Stimulated activated CD8-positive, alpha-beta memory T cell treated with anti-CD3 and anti-CD28 coated beads, Interleukin-15, amount 100 ng/mL, for 48 hours (primary cell): ENCODE data around the gene RPS3.

Experiments
- DNase-seq, 2 donors: peaks; one replicate each; pipeline ENCODE4 v3.0.0-alpha.2; 2020; ENCODE audit warnings: low read depth in 2 of 2

Gene RPS3

DNA sequence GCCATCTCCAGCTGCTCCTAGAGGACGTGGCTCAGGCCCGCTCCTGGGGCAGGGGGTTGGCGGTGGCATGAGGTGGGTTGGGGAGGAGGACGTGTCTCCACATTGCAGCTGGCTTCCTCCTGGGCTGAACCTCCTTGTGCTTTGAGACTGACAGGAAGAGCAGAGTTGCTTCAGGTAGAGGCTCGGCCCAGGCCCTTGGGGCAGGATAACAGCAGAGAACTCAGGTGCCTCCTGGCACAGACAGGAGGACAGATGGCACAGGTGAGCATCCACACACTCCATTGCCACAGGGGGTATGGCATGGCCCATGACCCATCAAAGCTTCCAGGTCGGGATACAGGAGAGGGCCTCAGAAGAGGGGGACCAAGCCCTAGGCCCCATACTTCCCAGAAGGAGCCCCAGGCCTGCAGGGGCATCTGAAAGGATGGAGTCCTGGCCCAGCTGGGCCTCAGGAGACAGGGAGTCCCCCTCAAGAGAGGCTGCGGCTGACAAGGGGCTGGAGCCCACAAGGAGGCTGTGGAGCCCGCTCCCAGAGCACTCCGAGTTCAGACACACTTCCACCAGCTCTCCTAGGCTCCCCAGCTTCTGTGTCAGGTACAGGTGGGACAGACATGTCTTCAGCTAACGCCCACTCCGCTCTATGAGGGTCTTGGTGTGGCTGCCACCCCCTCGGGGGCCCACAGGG lies 35.7 kb downstream of the RPS3 start:
- DNase-seq: no peak

DNA sequence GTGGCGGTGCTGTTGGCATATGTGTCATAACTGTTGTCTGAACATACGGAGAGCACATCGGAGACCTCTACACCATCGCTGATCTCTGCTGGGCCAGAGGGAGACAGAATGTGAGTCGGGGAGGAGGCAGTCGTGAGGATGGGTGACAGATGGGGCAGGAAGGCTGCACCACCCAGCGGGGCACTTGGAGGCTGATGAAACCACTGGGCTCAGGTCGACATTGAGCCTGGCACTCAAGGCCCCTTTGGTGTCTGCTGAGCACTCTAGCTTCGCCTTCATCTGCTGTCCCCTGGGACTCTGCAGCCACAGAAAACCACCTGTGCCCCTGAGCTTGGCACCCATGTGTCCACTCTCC lies 36.2 kb downstream of the RPS3 start:
- no peak for DNase-seq

DNA sequence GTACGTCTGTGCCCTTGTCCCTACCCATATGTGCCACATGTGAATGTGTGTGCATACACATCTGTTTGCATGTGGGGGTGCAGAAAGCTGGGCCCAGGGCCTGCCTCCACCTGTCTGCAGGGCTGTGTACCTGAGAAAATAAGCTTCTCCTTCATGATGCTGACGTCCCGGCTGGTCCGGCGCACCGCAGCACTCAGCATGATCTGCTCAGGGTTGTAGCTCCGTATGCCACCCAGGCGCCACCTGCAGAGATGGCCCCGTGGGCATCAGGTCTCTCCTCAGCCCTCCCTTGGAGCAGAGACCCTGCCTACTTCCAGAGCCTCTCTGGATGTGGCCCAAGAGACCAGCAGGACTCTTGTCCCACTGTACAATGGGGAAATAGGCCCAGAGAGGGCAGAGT lies 37.5 kb downstream of the RPS3 start:
- no peak for DNase-seq

DNA sequence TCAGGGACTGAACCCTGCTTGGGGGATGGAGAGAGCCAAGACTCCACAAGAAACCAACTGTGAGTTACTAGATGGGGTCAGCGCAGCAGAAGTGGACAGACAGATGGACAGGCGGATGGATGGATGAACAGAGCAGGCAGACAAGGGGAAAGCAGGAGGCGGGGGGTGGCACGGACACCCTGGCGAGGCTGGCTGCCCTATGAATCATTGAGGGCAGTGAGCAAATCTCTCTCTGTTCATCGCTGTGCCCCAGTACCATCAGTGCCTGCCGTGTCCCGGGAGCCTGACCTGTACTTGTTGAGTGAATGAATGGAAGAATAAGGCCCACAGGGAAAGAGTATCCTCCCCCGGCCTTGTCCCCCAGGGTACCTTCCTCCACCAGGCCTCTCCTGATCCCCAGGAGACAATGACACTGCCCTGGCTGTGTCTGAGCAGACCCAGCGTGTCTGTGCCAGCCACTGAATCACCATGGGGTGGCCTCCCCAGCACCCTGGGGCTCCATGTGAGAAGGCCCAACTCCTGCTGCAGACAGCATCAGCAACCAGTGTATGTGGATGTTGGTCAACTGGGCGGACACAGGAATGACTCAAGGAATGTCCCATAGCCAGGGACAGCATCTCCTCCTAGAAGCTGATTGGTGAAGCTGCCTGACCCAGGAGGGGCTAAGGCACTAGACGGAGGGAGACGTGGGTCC lies 38.8 kb downstream of the RPS3 start:
- no peak for DNase-seq

DNA sequence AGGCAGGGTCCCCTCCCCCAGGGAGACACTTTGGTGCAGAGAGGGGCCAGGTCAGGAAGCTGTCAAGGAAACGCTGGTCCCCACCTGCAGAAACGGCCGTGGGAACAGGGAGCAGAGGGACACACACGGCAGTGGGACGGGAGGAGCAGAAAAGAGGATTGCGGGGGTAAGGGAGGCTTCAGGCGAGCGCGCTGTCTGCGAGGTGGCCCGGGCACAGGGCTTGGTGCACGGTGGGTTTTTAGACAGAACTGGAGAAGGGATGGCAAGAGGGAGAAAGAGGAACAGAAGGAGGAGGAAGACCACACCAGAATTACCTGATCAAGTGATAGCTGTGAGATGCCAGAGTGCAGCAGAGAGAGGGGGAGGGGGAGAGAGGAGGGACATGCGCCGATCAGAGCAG lies 39.7 kb downstream of the RPS3 start:
- DNase-seq: no peak

DNA sequence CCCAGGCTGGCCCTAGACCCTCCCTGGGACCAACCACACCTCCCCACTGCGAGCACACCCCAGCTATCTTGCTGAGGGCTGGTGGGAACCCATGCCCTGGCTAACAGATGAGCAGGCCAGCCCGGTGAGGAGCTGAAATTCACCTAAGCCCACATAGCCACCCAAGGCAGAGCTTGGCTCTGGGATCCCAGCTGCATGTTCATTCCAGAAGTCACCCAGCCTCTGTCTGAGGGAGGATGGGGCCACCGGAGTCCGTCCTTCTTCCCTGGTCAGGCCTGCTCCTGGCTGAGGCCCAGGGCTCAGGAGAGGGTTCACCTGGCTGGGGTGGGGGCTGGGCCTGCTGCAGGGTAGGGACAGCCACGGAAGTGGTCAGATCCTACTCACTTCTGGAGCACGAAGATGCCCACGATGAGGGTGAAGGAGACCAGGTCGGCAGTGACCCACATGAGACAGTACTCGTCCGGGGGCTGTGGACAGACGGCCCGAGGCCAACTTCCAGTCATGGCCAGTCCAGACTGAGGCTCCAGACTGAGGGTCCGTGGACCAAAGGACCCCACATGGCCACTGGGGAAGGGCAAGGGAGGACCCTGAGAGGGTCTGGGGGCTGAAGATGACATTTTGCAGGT lies 40.3 kb downstream of the RPS3 start:
- no peak for DNase-seq

DNA sequence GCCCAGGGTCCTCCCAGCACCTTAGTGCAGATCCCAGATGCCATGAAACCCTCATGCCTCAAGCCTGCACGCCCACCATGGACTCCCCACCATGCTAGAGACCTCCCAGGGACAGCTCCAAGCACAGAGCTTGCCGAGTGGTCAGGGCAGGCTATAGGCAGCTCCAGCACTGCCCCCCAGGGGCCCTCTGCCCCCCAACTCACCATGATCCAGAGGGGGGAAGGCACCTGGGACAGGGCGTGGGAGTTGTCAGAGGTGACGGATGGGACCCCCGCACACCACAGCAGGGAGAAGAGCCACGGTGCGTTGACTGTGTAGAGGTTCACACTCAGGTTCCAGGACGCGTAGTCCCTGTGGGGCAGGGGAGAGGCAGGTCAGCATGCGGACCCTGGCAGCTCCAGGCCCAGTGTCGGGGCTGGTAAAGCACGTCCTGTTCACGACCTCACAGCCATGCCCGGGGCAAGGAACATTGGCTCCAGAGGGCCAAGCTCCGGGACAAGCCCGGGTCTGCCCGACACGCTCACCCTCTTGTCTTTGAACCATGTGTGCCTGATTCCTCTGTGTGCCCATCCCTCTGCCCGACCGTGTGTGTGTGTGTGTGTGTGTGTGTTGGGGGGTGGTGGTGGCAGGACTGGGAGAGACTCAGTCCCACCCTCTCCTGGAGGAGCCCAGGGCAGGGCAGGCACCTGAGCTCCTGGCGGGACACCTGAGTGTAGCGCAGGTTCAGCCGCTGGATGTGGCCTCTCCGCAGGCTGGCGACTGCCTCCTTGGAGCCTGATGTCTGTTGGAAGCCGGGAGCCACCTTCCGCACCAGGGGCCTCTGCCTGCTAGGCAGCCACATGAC lies 41.9 kb downstream of the RPS3 start:
- DNase-seq: no peak

DNA sequence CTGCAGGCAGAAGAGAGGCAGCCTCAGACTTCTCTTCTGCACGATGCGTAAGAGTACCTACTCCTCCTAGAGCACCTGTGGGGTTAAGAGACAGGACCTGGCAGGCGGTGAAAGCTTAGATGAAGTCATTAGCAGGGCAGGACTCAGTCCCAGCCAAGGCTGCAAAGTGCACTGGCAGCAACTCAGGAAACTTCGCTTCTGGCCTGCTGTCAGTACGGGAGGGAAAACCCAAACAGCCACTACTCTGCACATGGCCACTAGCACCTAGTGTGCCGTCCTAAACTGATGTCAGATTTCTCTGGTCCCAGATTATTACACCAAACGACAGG lies 42.5 kb downstream of the RPS3 start:
- no peak for DNase-seq

DNA sequence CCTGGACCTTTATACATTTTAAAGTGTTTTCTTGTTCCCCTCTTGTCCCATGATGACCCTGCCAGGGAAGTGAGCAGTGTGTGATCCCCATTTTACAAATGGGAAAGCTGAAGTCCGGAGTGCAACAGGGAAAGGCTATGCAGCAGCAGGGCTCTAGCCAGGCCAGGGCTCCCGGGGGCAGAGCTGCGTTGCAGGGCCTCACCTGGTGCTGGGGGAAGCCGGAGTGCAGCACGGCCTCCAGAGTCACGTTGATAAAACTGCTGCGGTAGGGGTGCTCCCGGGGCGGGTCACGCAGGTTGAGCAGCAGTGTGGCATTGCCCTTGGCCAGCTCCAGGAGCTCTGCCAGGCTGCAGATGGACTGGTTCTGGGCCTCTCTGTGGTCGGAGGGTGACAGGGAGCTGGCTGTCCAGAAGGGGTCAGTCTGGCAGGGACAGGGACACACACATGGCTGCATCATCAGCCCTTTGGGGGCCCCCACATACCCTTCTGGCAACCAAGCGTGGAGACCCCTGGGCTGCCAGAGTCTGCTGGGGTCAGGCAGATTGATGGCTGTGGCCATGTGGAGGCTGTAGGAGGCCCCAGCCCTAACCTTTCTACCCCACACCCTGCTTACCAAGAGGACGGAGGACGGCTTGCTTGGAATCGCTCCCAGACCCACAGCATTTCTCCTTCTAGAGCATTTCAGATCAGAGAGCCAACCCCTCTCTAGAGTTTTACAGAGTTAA lies 43.0 kb downstream of the RPS3 start:
- no peak for DNase-seq

DNA sequence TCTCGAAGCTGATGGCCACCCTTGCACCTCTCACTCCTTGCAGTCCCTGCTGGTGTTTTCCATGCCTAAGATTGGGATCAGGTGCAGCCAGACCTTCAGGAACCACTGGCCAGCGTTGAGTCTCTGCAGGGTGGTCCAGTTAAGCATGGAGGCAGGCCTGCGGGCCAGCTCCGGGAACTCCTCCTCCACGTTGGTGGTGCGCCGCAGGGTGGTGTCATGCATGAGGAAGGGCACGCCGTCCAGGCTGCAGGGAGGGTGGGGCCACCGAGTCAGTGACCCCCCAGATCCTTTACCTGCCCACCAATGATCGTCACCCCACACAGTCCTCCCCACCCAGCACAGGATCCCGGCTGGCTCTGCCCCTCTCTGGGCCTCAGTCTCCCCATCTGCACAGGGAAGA lies 43.7 kb downstream of the RPS3 start:
- DNase-seq: no peak

DNA sequence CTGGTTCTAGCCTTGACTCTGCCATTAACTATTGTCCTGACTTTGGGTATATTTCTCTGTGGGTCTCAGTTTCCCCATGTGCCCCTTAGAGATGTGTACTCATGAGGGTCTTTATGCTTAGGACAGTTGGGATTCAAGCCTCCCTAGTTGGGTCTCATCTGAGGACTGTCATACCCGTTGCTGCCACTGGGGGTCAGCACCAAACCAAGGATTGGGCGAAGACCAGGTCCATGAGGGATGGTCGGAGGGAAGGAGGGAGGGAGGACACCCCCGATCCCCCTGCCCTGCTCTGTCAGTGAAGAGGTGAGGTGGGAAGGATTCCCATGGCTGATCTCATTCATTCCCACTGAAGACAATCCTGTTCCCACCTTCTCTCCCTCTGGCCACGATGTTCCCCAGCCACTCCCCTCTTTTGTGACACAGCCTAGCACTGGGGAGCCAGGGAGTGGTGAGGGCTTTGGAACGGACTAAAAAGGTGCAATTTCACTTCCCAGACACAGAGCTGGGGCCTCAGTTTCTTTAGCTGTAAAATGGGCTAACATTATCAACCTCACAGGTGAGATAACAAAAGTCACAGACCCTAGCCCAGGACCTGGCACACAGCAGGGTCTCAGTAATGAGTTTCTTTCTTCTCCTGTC lies 46.1 kb downstream of the RPS3 start:
- peak in 1 of 2 donors; percentile 40 for DNase-seq

DNA sequence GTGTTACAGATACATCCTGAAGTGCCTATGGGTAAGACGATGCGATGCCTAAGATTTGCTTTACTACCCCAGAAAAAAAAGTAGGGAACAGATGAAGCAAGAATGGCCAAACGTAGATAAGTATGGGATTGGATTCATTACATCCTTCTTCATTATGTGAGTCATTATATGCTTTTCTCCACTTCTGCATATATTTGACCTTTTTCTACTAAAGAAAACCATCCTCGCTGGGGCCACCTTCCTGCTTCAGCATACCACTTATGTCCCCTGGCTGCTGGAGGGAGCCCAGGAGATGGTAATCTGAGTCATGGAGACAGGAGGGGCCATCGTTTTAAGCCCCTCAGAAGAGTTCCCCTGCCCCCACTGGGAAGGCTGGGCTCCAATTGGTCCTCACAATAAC lies 48.1 kb downstream of the RPS3 start:
- no peak for DNase-seq

DNA sequence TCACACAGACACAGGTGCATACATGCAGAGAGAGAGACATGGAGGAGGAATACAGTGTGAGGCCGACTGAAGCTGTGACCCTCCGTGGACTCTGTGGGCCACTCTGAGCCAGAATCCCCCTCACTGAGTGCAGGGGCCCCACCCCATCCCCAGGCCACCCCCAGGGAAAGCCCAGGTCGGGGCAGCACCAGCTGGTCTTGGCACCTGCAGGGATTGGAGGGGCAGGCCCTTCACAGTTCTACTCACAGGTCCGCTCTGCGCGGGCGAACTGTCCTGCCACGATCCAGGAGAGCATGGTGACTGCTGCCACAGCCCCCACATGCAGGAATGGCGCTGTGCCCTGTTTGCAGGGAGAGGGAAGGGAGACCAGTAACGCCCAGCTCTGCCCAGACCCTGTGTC lies 50.0 kb downstream of the RPS3 start:
- no peak for DNase-seq

DNA sequence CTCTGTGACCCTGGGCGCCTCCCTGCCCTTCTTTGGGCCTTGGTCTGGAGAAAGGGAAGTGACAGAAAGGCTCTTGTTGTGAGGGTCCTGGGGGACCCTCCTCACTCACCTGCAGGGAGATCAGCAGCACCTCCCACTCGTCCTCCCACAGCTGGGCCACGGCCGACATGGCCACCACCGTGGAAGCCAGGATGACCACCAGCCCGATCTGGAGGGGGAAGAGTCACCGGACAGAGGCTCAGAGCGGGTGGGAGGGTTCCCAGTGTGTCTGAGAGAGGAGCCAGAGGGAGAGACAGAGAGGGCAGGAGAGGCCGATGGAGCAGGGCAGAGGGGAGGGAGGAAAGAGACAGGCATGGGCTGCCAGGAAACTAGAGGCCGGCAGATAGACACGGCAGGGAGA lies 50.5 kb downstream of the RPS3 start:
- DNase-seq: no peak

DNA sequence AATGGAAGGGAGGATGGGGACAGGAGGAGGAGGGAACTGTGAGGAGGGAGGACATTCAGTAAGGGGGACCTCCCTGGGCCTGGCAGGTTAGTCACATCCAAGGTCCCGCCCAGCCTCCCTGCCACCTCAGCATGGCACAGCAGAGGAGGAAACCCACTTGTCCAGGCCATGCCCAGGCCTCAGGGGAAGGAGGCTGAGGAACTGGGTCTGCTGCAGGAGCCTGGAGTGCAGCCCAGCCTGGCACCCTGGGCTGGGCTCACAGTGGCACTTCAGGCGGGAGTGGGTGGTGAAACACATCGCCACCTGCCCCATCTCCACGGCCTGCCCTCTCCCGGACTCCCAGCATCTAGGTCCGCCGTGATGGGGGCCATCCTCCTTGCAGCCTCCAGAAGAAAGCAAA lies 50.9 kb downstream of the RPS3 start:
- DNase-seq: no peak

DNA sequence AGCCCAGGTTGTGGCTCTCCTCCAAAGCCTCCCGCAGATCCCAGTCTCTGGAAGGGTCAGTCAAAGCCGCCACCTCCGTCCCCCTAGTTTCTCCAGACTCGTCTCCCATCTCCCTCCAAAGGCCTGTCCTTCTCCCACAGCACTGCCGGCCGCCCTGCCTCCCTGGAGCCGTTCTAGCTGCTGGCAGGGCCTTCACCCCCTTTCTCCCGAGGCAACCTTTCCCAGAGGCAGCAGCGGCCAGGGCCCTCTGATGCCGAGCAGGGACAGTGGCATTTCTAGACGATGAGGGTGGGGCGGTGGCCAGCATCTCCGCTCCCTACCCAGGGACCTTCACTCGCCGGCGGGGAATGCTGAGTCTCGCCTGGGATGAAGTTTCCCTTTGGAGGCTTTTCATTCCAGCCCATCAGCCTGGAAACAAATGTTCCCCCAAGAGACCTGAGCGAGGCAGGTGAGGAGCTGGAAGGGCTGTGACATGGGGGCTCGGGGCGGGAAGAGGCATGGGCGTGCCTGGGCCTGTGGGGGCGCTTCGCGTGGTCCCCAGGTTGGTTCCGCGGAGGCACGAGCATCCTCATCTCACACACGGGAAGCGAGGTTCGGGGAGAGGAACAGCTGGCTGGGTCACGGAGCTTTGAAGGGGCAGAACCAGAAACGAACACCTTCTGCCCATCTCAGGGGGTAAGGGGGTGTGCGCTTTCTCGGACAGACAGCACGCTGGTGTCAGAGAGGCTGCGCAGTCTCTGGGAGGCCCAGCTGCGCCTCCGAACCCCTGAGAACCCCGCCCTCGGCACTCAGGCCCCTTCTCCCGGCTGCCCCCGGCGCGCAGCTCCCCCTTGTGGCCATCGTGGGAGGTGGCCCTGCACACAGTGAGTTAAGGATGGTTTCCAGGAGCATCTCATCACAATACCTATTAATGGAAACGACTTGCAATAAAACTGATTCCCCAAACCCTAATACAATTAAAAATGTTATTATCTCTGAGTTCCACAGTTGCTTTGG lies 51.8 kb downstream of the RPS3 start:
- DNase-seq: peak in 1 of 2 donors; percentile 19

DNA sequence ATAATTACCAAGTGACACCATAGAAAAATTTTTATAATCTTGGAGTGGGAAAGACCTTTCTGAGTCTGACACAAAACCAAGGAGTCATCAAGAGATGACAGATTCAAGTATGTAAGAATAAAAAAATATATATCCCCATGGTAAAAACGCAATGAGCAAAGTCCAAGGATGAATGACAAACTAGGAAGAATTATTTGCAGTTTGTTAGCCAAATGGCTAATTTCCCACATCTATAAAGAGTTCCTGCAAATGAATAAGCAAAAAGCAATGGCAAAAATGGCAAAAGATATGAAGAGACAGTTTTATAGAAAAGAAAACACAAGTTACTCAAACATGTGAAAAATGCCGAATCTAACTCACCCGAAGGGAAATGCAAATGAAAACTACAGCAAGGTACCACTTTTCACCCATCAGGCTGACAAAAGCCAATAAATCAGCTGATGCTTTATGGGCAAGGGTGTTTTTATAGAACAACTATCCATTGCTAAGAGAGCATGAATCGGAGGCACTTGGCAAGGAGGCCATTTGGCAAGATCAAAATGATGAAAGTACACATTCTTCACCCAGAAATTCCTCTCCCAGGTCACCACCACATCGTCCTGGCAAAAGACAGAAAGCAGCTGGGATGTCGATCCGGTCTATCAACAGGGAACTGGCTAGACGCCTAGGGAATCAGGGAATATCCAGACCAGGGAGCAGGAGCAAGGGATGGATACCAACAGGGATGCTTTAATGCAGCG lies 54.8 kb downstream of the RPS3 start:
- DNase-seq: no peak

DNA sequence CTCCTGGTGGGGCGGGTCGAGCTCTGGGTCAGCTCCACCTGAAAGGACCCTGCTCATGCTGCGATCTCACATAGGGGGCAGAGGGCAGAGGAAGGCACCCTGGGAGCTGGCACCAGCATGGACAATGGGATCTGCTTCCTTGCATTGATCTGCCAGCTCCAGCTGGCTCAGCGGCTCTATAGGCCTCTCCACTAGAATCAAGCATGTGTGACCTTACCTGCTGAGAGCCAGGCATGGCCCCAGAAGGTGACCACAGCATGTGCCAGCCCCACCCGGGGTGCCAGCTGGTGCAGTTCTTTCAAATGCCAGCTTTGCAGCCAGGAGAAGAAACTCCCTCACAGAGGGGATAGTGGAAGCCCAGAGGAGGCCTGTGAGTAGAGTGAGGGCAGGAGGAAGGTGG lies 55.7 kb downstream of the RPS3 start:
- no peak for DNase-seq
